Measurements from ENCODE around the gene SSR2. TPM values are rescaled to one million over a fixed set of nuclear protein-coding genes. Genes with fewer than 3 reads are reported as not detected.

The SSR2 gene
- total and polyA plus RNA-seq, 5 experiments from 2014 or later = 199 to 396 (median 345) TPM

GRCh38 chr1:155975375-155976061, 45.2 kb downstream of the SSR2 start:
- Mint-ChIP-seq H3K27me3 (no peaks in the 10 kb centered on the region), H3K4me1 (peaks cover 64 to 78% (median 69%) of the 10 kb centered on the region in 4 donors), H3K27ac (peak overlapping the region; percentile 85 to 97 (median 94)), H3K9me3 (no peaks in the 10 kb centered on the region), H3K36me3 (peaks cover 0 to 26% (median 5%) of the 10 kb centered on the region in 3 donors), H3K4me3 (peak overlapping the region; percentile 89 to 100 (median 96))
- peak in 1 of 2 donors; percentile 1 for ATAC-seq
- peak in 1 of 10 donors; percentile 28 for DNase-seq
- POLR2A ChIA-PET = interaction anchor here (1.0 to 31.8 kb wide), 6 partner anchors 2 to 702 kb away, joined by 3 to 612 read pairs (median 78); partner anchors contain the start of genes ARHGEF2, CLK2, KHDC4 and RXFP4

DNA sequence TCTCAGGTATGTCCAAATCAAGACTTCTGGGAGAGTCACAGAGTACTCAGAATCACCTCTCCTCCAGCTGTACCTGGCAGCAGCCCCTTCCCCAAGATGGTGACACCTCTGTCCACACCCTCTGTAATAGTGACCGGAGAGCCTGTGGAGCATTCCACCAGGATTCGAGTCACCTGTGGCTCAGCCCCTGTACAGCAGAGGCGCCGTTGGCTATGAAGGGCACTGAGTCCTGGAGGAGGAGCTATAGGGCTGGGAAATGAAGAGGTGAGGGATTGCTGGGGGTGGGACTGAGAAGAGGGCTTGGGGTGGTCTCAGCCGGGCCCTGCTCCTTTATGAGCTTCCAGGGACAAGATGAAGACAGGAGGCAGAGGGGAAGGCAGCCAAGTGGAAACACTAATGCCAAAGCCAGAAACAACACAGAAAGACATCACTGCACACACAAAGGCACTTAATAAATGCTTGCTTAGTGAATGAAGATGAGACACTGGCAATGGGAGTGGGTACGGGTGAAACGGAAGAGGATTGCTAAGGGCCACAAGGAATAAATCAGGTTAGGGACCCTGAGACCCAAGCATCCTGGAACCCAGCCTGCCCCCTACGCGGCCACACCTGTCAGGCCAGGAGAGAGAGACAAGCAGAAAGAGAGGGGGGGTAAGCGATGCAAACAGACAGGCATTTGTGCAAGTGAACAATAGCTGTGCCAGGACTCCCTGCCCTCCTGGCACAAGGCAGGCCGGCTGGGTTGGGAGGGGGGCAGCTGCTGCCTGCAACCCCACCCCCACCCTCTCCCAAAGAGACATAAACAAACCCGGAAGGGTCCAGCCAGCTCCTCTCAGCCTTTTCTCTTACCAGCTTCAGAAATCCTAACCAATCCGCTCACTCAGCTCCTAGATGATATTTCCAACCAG, 46.3 kb downstream of the SSR2 start:
- Mint-ChIP-seq H3K4me1 (peaks cover 67 to 78% (median 69%) of the 10 kb centered on the region in 4 donors), H3K36me3 (peaks cover 0 to 36% (median 5%) of the 10 kb centered on the region in 3 donors), H3K27me3 (no peaks in the 10 kb centered on the region), H3K9me3 (no peaks in the 10 kb centered on the region), H3K4me3 (peak overlapping the region; percentile 89 to 100 (median 96)), H3K27ac (peak overlapping the region; percentile 85 to 97 (median 95))
- ATAC-seq = no peak
- POLR2A ChIA-PET = interaction anchor here (0.9 to 31.8 kb wide), 5 partner anchors 3 to 41 kb away, joined by 4 to 612 read pairs (median 83); partner anchors contain the start of genes ARHGEF2, KHDC4 and RXFP4
- no peak for DNase-seq

- Mint-ChIP-seq H3K4me3 (peak overlapping the region in 9 of 10 donors; percentile 42 to 100 (median 96)), H3K9me3 (no peaks in the 10 kb centered on the region), H3K4me1 (peaks cover 68 to 78% (median 72%) of the 10 kb centered on the region in 4 donors), H3K27ac (peak overlapping the region; percentile 90 to 97 (median 94)), H3K36me3 (peaks cover 0 to 44% (median 5%) of the 10 kb centered on the region in 3 donors), H3K27me3 (no peaks in the 10 kb centered on the region)
- no peak for DNase-seq
- POLR2A ChIA-PET = interaction anchor here (0.9 to 31.8 kb wide), 5 partner anchors 4 to 40 kb away, joined by 4 to 612 read pairs (median 83); partner anchors contain the start of genes ARHGEF2, KHDC4 and RXFP4
- ATAC-seq = no peak
Measured at GRCh38 chr1:155973723-155974122, 47.0 kb downstream of the SSR2 start.

DNA sequence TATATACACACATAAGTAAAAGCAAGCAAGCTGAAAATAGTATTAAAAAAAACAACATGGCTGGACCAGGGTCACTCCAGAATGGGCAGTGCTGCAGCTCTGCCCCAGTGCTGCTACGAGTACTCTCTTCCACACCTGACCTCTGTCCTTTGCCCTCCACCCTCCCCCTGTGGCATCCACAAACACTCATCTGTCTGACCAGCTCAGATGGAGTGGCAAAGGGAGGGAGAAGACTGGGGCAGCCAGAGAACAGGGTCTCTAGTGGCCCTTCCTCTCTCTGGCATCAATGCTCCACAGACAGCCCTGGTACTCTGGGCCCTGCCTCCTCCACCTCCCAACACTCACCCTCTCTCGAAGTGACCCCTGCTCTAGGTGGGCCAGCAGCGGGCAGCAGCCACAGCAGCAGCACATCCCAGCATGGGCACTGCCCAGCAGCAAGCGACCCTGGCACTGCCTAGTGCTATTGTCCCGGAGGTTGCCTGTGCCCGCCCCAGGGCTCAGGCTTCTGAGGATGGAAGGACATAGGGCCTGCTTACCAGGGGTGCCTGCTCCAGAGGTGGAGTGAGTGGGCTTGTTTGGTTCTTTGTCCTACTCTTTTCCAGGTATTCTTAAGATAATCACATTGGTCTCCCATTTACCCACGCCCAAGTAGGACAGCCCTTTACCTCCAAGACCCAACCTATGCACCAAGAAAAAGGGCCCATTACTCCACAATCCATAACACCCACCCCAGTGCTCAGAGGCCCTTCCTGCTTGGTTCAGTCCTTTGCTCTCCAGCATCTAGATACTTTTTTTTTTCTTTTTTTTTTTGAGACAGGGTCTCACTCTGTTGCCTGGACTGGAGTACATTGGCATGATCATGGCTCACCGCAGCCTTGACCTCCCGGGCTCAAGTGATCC, 48.6 kb downstream of the SSR2 start:
- peak overlapping the region; percentile 59 to 94 (median 82) for H3K4me3 Mint-ChIP-seq
- POLR2A ChIA-PET = interaction anchor here (1.1 to 31.8 kb wide), 3 partner anchors 6 to 26 kb away, joined by 3 to 612 read pairs (median 612); partner anchors contain the start of gene ARHGEF2
- peaks cover under 1 to 55% (median 2%) of the 10 kb centered on the region in 3 donors for H3K36me3 Mint-ChIP-seq
- no peaks in the 10 kb centered on the region for H3K27me3 Mint-ChIP-seq
- peaks cover 77 to 94% (median 88%) of the 10 kb centered on the region in 4 donors for H3K4me1 Mint-ChIP-seq
- peak overlapping the region; percentile 88 to 97 (median 93) for H3K27ac Mint-ChIP-seq
- H3K9me3 Mint-ChIP-seq = no peaks in the 10 kb centered on the region
- DNase-seq = no peak
- no peak for ATAC-seq

DNA sequence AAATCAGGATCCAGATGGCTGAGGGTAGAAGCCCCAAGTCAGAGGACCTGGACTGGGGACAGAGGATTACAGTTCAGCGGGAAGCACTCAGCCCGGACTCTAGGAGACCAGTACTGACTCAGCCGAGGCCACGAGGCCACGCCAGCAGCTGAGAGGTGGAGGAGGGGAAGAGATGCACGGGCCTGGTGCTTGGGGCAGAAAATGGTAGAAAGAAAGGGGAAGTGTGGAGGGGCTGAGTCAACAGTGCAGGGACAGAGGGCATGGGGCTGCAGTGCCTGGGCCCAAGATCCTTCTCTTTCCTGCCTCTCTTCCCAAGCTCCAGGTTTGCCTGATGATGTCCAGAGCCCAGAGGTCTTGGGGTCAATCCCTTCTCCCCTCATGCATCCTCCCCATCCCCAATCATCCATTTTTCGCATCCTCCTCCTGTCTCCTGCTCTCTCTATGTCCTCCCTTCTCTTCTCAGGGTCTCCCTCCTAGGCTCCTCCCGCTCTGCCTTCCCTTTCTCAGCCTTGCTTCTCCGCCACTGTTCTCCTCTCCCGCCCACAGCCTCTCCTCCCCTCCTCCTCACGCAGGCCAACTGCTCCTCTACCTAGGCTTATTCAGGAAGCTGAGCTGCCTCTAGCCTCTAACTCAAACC, 50.1 kb downstream of the SSR2 start:
- peak in 1 of 2 donors; percentile 34 for ATAC-seq
- H3K4me1 Mint-ChIP-seq = peaks cover 77 to 99% (median 96%) of the 10 kb centered on the region in 4 donors
- H3K4me3 Mint-ChIP-seq = peak overlapping the region; percentile 37 to 89 (median 76)
- no peaks in the 10 kb centered on the region for H3K9me3 Mint-ChIP-seq
- POLR2A ChIA-PET = interaction anchor here (1.1 to 31.8 kb wide), 4 partner anchors 7 to 30 kb away, joined by 3 to 612 read pairs (median 309); partner anchors contain the start of gene ARHGEF2
- H3K27me3 Mint-ChIP-seq = no peaks in the 10 kb centered on the region
- H3K27ac Mint-ChIP-seq = peak overlapping the region; percentile 88 to 97 (median 94)
- DNase-seq = peak in 2 of 10 donors; percentile 45 to 64
- peaks cover 0 to 69% (median 2%) of the 10 kb centered on the region in 3 donors for H3K36me3 Mint-ChIP-seq

DNA sequence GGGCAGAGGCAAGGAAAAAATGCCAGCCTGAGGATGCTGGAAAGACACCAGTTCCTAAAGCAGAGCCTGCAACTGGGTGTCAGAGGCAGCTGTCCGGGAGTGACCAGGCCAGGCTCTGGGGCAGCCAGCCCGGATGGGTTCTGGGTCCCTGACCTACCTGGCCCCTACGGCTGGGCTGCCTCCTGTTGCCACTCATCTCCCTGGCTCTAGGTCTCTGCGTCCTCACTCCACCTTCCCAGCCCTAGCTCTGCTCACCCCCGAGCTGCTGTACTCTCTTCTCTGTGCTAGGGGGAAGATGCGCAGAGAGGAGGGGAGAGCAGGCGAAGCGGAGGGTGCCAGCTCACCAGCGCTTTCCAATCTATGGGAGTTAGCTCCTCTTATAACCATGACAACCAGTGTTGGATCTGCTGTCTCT, 51.4 kb downstream of the SSR2 start:
- H3K4me3 Mint-ChIP-seq = peak overlapping the region; percentile 52 to 89 (median 77)
- peak; percentile 25 to 50 for ATAC-seq
- H3K9me3 Mint-ChIP-seq = no peaks in the 10 kb centered on the region
- H3K4me1 Mint-ChIP-seq = peaks cover 67 to 90% (median 87%) of the 10 kb centered on the region in 4 donors
- peak overlapping the region; percentile 89 to 97 (median 94) for H3K27ac Mint-ChIP-seq
- peak in 2 of 10 donors; percentile 14 to 59 for DNase-seq
- no peaks in the 10 kb centered on the region for H3K27me3 Mint-ChIP-seq
- H3K36me3 Mint-ChIP-seq = peaks cover 0 to 81% (median 2%) of the 10 kb centered on the region in 3 donors
- POLR2A ChIA-PET = interaction anchor here (1.6 to 31.8 kb wide), 4 partner anchors 7 to 35 kb away, joined by 6 to 612 read pairs (median 314); partner anchors contain the start of genes ARHGEF2 and KHDC4

GRCh38 chr1:155968670-155969069, 52.1 kb downstream of the SSR2 start:
- H3K9me3 Mint-ChIP-seq = no peaks in the 10 kb centered on the region
- no peaks in the 10 kb centered on the region for H3K27me3 Mint-ChIP-seq
- H3K36me3 Mint-ChIP-seq = peaks cover 0 to 85% (median 2%) of the 10 kb centered on the region in 3 donors
- no peak for ATAC-seq
- H3K27ac Mint-ChIP-seq = peak overlapping the region; percentile 89 to 97 (median 93)
- peak overlapping the region; percentile 73 to 89 (median 83) for H3K4me3 Mint-ChIP-seq
- peak in 1 of 10 donors; percentile 40 for DNase-seq
- peaks cover 64 to 86% (median 84%) of the 10 kb centered on the region in 4 donors for H3K4me1 Mint-ChIP-seq
- POLR2A ChIA-PET = interaction anchor here (0.6 to 31.8 kb wide), 6 partner anchors 6 to 718 kb away, joined by 3 to 612 read pairs (median 12); partner anchors contain the start of genes ARHGEF2 and KHDC4

- ATAC-seq = no peak
- H3K4me3 Mint-ChIP-seq = peak overlapping the region; percentile 73 to 89 (median 83)
- H3K9me3 Mint-ChIP-seq = no peaks in the 10 kb centered on the region
- peak overlapping the region; percentile 89 to 96 (median 93) for H3K27ac Mint-ChIP-seq
- peaks cover 0 to 79% (median 2%) of the 10 kb centered on the region in 3 donors for H3K36me3 Mint-ChIP-seq
- no peak for DNase-seq
- POLR2A ChIA-PET = interaction anchor here (0.6 to 31.8 kb wide), 10 partner anchors 5 to 717 kb away, joined by 3 to 612 read pairs (median 7); partner anchors contain the start of genes ARHGEF2 and KHDC4
- H3K4me1 Mint-ChIP-seq = peaks cover 59 to 80% (median 78%) of the 10 kb centered on the region in 4 donors
- H3K27me3 Mint-ChIP-seq = no peaks in the 10 kb centered on the region
Measured at GRCh38 chr1:155968051-155968400, 52.7 kb downstream of the SSR2 start.

DNA sequence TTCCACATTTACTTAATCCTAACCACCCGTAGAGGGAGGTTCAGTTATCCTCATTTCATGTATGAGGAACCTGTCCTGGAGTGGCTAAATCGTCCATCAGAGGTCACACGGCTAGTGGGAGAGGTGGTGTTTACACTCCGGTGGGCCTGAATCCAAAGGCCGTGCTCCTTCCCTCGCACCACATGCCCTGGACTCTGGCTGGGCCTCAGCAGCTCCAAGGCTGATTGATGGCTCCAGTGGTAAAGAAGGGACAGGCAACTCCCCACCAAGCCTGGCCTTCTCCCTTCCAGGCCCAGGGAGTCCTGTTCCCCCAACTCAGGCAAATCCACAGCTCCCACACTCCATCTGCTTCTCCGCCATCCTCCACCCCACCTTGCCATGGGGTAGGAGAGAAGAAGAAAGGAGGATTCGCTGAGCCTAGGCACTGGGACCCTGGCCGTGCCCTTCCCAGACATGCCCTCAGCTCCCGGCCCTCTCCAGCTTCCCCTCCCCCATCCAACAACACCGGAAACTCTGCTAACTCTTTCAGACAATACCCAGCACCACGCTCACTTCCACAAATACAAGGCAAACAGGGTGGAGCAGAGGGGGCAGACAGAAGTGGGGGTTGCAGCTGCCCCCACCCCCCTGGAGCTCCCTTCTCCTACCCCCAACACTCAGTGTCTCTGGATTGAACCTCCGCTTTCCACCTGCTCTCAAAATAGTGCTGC, 53.3 kb downstream of the SSR2 start:
- H3K4me1 Mint-ChIP-seq = peaks cover 54 to 78% (median 74%) of the 10 kb centered on the region in 4 donors
- peak; percentile 48 to 65 for ATAC-seq
- peak overlapping the region; percentile 89 to 96 (median 93) for H3K27ac Mint-ChIP-seq
- peak overlapping the region; percentile 73 to 89 (median 83) for H3K4me3 Mint-ChIP-seq
- POLR2A ChIA-PET = interaction anchor here (0.5 to 31.8 kb wide), 10 partner anchors 5 to 717 kb away, joined by 4 to 612 read pairs (median 7); partner anchors contain the start of genes ARHGEF2 and KHDC4
- peak in 6 of 10 donors; percentile 36 to 71 (median 48) for DNase-seq
- no peaks in the 10 kb centered on the region for H3K27me3 Mint-ChIP-seq
- H3K9me3 Mint-ChIP-seq = no peaks in the 10 kb centered on the region
- peaks cover 0 to 79% (median 2%) of the 10 kb centered on the region in 3 donors for H3K36me3 Mint-ChIP-seq

DNA sequence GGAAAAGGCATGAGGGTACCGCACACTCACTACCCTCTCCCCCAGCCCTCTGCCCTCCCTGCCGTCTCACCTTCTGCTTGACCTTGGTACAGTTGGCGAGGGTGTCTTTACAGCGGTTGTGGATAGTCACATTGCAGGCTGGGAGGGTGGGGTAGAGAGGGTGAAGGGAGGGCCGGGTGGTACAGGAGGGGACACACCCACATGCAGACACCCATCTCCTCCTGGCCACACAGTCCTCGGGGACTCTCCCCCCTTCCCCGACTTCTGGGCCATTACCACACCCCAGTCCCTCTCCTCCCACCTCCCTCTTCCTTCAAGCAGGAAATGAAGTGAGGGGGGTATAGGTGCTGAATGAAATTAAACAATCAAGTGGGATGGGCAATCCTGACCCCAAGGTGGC, 54.0 kb downstream of the SSR2 start:
- H3K27me3 Mint-ChIP-seq = no peaks in the 10 kb centered on the region
- H3K36me3 Mint-ChIP-seq = peaks cover 0 to 82% (median 2%) of the 10 kb centered on the region in 3 donors
- H3K4me3 Mint-ChIP-seq = peak overlapping the region; percentile 53 to 89 (median 83)
- ATAC-seq (peak; percentile 46 to 51), DNase-seq (peak in 1 of 10 donors; percentile 36)
- peak overlapping the region; percentile 89 to 96 (median 93) for H3K27ac Mint-ChIP-seq
- no peaks in the 10 kb centered on the region for H3K9me3 Mint-ChIP-seq
- H3K4me1 Mint-ChIP-seq = peaks cover 48 to 77% (median 69%) of the 10 kb centered on the region in 4 donors
- POLR2A ChIA-PET = interaction anchor here (1.5 to 31.8 kb wide), 7 partner anchors 4 to 32 kb away, joined by 5 to 612 read pairs (median 9); partner anchors contain the start of genes ARHGEF2 and KHDC4
